Spleen (tissue), 11 donors: Measurements from ENCODE around the gene ATP2B1. TPM values are rescaled to one million over a fixed set of nuclear protein-coding genes. Genes with fewer than 3 reads are reported as not detected.
"Not testable (repeated sequence)": the region's sequence is repeated elsewhere in the genome, so short reads cannot be mapped to it uniquely, and the experiment has no call there.

Experiments
- DNase-seq: peaks from one replicate; pipeline ENCODE4 v3.0.0-alpha.2; 2020
- H3K27ac ChIP-seq, 8 donors: fragments of 200-600 bp; sonication (generic) in 7 of 8; 1 replicate in 4 of 8; 2 replicates in 4 of 8; pipeline versions ENCODE4 v1.5.0 to v1.8.0; 2016 to 2021; ENCODE audit warnings: inconsistent platforms in 4 of 8, mild to moderate bottlenecking in 4 of 8, moderate library complexity in 1 of 8
- H3K27me3 ChIP-seq, 7 donors: fragments of 200-600 bp; sonication (generic) in 6 of 7; replicated peaks in 1 of 7; 1 replicate in 4 of 7; 2 replicates in 3 of 7; pipeline versions ENCODE4 v1.5.0 to v1.8.0; 2016 to 2021; ENCODE audit warnings: inconsistent platforms in 3 of 7, mild to moderate bottlenecking in 1 of 7
- H3K36me3 ChIP-seq, 6 donors: fragments of 200-600 bp; sonication (generic) in 5 of 6; 1 replicate in 4 of 6; 2 replicates in 2 of 6; pipeline versions ENCODE4 v1.5.0 to v1.8.0; 2016 to 2021; ENCODE audit warnings: inconsistent platforms in 2 of 6
- H3K4me1 ChIP-seq, 6 donors: fragments of 200-600 bp; sonication (generic) in 5 of 6; 1 replicate in 3 of 6; 2 replicates in 3 of 6; pipeline versions ENCODE4 v1.5.0 to v1.8.0; 2016 to 2021; ENCODE audit warnings: inconsistent platforms in 3 of 6
- H3K4me3 ChIP-seq, 8 donors: fragments of 200-600 bp; sonication (generic) in 7 of 8; 1 replicate in 4 of 8; 2 replicates in 4 of 8; pipeline versions ENCODE4 v1.5.0 to v1.8.0; 2016 to 2021; ENCODE audit warnings: inconsistent platforms in 4 of 8, mild to moderate bottlenecking in 4 of 8, moderate library complexity in 2 of 8
- H3K9me3 ChIP-seq, 8 donors: fragments of 200-600 bp; sonication (generic) in 7 of 8; 1 replicate in 4 of 8; 2 replicates in 4 of 8; pipeline versions ENCODE4 v1.5.0 to v1.8.0; 2016 to 2021; ENCODE audit warnings: inconsistent platforms in 4 of 8
- POLR2A ChIP-seq, 3 donors: fragments of 450-650 bp; IDR thresholded peaks; one replicate each; pipeline ENCODE4 v1.5.1; 2017; ENCODE audit warnings: antibody characterized with exemption in 3 of 3, mild to moderate bottlenecking in 1 of 3
- POLR2AphosphoS5 ChIP-seq, 3 donors: sonication (generic); formaldehyde crosslinking; IDR thresholded peaks; one replicate each; pipeline ENCODE4 v1.5.1; 2017; ENCODE audit warnings: antibody characterized with exemption in 3 of 3
- WGBS, 5 donors: extraction: QIAGEN DNeasy Blood & Tissue Kit in 3 of 5; methylation state at CpG; one replicate each; pipeline versions ENCODE4 v1.1.5 to v1.1.7; 2013 to 2018; 5-methylcytosine and 5-hydroxymethylcytosine counted together
- intact Hi-C: fragments of 100-400 bp; cut with DNase I; formaldehyde crosslinking; loops from one replicate; pipeline ENCODE4 v1.15.0; 2023; ENCODE audit warnings: low total_unique reads
- polyA plus RNA-seq, 3 donors: library from polyadenylated mRNA; stranded (reverse); fragments of 200-250 nt; gene quantifications; one replicate each; pipeline ENCODE4 v1.2.1, GENCODE V29; 2013
- total RNA-seq, 7 donors: library from RNA; depleted of rRNA in 3 of 7; stranded (reverse); fragments of >200 nt in 3 of 7; fragmentation: NEBNext Ultra II Directional in 4 of 7; extraction: Animal tissue kit (Norgen Biotek cat#: 25700) in 4 of 7; gene quantifications; one replicate each; pipeline versions ENCODE4 v1.1.0 to v1.2.1, GENCODE V29; 2016 to 2021
- TF ChIP-seq, protein P1 (sequence below), 11 experiments: fragments of 200-600 bp in 7 of 11; fragments of 450-650 bp in 4 of 11; sonication (generic) in 4 of 11; IDR thresholded peaks in 8 of 11; conservative IDR thresholded peaks in 3 of 11; 1 replicate in 7 of 11; 2 replicates in 4 of 11; pipeline versions ENCODE4 v1.4.0 to v1.8.0; 2016 to 2021; ENCODE audit warnings: antibody characterized with exemption in 11 of 11, inconsistent platforms in 4 of 11, mild to moderate bottlenecking in 1 of 11
- donor health status: healthy with polysubstance abuse.
- donor health status: DM: no; HTN: no; CAD: no; lungs with moderate emphysema.
- donor health status: DM: no; HTN: no; CAD: no.
- donor health status: Bipolar disorder and iron deficiency.
- donor health status: healthy.
- donor health status: DM: no; HTN: no; CAD: no.
- donor health status: DM: yes; HTN: yes; CAD: no.

Gene ATP2B1
- total and polyA plus RNA-seq, 10 donors, result 13.2 to 130 (median 75.6) TPM

DNA sequence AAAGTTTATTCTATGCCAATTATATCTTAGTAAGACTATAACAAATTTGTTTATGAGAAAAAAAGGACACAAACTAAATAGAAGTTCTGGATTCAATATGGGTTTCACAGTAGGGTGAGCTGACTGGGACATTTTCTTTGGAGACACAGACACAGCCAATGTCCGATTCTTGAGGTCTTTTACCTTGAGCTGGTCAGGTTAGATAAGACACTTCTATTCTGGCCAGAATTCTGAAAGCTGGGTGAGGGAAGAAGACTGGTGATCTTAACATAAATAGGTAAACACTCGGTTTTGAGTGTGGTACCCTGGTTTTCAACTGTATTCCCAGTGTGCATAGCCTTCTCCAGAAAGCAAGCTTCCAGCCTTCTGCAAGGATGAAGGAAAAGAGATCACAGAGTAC is 10.0 kb downstream of the ATP2B1 start:
- Histone ChIP-seq H3K27me3 (no peaks in the 10 kb centered on the region), H3K27ac (no peak overlapping the region), H3K4me1 (peaks cover 12 to 90% (median 58%) of the 10 kb centered on the region in 6 donors), H3K36me3 (no peaks in the 10 kb centered on the region), H3K4me3 (no peak overlapping the region), H3K9me3 (no peaks in the 10 kb centered on the region)
- intact Hi-C loops, result no loop called here
- 80 to 93% (median 90%) methylated on average over 2 of the region's 2 CpGs for WGBS, 5 donors
- TF ChIP-seq, protein P1, sequence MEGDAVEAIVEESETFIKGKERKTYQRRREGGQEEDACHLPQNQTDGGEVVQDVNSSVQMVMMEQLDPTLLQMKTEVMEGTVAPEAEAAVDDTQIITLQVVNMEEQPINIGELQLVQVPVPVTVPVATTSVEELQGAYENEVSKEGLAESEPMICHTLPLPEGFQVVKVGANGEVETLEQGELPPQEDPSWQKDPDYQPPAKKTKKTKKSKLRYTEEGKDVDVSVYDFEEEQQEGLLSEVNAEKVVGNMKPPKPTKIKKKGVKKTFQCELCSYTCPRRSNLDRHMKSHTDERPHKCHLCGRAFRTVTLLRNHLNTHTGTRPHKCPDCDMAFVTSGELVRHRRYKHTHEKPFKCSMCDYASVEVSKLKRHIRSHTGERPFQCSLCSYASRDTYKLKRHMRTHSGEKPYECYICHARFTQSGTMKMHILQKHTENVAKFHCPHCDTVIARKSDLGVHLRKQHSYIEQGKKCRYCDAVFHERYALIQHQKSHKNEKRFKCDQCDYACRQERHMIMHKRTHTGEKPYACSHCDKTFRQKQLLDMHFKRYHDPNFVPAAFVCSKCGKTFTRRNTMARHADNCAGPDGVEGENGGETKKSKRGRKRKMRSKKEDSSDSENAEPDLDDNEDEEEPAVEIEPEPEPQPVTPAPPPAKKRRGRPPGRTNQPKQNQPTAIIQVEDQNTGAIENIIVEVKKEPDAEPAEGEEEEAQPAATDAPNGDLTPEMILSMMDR (IDR thresholded peaks at IDR 0.05 in 8 of 11, conservative IDR thresholded peaks at IDR 0.05 in 3 of 11), result no peak
- no peak for TF ChIP-seq POLR2AphosphoS5 (IDR thresholded peaks at IDR 0.05)
- TF ChIP-seq POLR2A (IDR thresholded peaks at IDR 0.05), result no peak
- no peak for DNase-seq

DNA sequence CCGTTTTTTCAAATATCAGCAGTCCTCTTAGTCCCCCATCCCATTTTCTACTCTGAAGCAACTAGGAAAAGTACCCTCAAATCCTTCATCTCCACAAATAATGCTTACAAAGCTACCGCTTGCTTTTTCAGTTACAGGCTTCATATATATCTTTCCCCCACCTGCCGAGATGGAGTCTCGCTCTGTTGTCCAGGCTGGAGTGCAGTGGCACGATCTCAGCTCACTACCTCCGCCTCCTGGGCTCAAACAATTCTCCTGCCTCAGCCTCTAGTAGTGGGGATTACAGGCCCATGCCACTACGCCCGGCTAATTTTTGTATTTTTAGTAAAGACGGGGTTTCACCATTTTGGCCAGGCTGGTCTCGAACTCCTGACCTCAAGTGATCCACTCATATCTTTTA is 10.9 kb downstream of the ATP2B1 start:
- H3K27me3 ChIP-seq, H3K9me3 ChIP-seq, H3K27ac ChIP-seq, H3K4me3 ChIP-seq, intact Hi-C loops, DNase-seq, H3K36me3 ChIP-seq: not testable (repeated sequence)
- WGBS, 5 donors, result 94 to 99% (median 95%) methylated on average over 10 of the region's 10 CpGs
- H3K4me1 ChIP-seq, result peaks cover 17 to 90% (median 57%) of the 10 kb centered on the region in 6 donors

DNA sequence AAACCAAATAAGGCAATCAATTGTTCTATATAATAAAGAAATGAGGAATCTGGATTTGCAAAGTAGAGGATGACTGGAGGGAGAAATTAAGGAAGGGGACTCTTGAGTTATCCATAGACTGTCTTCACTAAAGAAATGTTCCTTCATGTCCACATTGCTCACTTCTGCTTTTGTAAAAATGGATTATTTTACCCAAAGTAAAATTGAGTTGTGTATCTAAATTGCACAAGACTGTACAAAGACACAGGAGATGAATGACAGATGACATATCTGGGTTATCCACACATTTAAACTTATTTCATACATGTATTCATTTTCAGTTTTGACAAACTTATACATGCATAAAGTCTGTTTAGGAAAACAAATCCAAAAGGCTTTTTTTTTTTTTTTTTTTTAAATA is 11.3 kb downstream of the ATP2B1 start:
- no peak for DNase-seq
- no peak overlapping the region for H3K4me3 ChIP-seq
- peaks cover 17 to 90% (median 59%) of the 10 kb centered on the region in 6 donors for H3K4me1 ChIP-seq
- intact Hi-C loops, result no loop called here
- H3K36me3 ChIP-seq, result no peaks in the 10 kb centered on the region
- TF ChIP-seq POLR2AphosphoS5 (IDR thresholded peaks at IDR 0.05) (no peak), POLR2A (IDR thresholded peaks at IDR 0.05) (no peak)
- TF ChIP-seq, protein P1 (IDR thresholded peaks at IDR 0.05 in 8 of 11, conservative IDR thresholded peaks at IDR 0.05 in 3 of 11), result no peak
- no peaks in the 10 kb centered on the region for H3K9me3 ChIP-seq
- H3K27ac ChIP-seq, result no peak overlapping the region
- H3K27me3 ChIP-seq, result no peaks in the 10 kb centered on the region

DNA sequence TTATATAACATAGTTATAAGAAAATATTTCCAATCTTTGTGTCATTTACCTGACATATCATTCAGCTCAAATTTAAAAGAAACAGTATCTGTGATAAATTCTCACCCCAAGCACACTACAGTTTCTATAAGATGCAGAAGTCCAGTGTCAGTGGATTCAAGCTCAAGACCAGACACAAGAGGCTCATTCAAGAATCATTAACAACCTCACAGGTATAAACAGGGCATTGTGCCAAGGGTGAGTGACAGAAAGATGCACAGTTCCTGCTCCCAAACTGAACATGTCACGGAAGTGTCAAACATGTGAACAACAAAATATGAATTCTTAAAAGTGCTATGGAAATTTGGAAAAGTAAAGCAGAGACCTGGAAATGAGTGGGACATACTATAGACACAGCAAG is 12.8 kb downstream of the ATP2B1 start:
- no peaks in the 10 kb centered on the region for H3K9me3 ChIP-seq
- H3K27me3 ChIP-seq, result no peaks in the 10 kb centered on the region
- no peak for DNase-seq
- TF ChIP-seq, protein P1 (IDR thresholded peaks at IDR 0.05 in 8 of 11, conservative IDR thresholded peaks at IDR 0.05 in 3 of 11), result no peak
- no peak for TF ChIP-seq POLR2A (IDR thresholded peaks at IDR 0.05)
- TF ChIP-seq POLR2AphosphoS5 (IDR thresholded peaks at IDR 0.05), result no peak
- no peak overlapping the region for H3K27ac ChIP-seq
- intact Hi-C loops, result no loop called here
- no peak overlapping the region for H3K4me3 ChIP-seq
- peaks cover 17 to 90% (median 66%) of the 10 kb centered on the region in 6 donors for H3K4me1 ChIP-seq
- WGBS, 5 donors, result 86 to 92% (median 89%) methylated on average over 1 of the region's 1 CpG
- no peaks in the 10 kb centered on the region for H3K36me3 ChIP-seq

DNA sequence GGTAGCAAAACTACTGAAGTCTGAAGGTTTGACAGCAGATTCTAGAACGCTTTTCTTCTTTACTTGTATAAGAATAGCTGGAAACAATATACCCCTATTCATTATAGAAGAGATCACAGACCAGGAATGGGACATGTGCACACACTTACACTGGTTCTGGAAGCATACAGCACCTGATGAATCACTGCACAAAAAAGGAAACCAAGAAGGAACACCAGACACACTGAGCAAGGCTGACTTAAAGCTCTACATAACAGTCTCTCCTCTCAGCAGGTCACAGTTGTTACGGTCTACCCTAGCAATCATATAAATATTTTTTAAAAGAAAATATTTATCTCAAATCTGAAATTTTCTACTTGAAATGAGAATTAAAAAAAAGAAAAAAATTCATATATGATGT is 13.5 kb downstream of the ATP2B1 start:
- Histone ChIP-seq H3K36me3 (no peaks in the 10 kb centered on the region), H3K4me1 (peaks cover 17 to 93% (median 68%) of the 10 kb centered on the region in 6 donors), H3K27ac (no peak overlapping the region), H3K9me3 (no peaks in the 10 kb centered on the region), H3K4me3 (no peak overlapping the region), H3K27me3 (no peaks in the 10 kb centered on the region)
- no peak for DNase-seq
- intact Hi-C loops, result no loop called here
- TF ChIP-seq POLR2AphosphoS5 (IDR thresholded peaks at IDR 0.05) (no peak), POLR2A (IDR thresholded peaks at IDR 0.05) (no peak)
- TF ChIP-seq, protein P1 (IDR thresholded peaks at IDR 0.05 in 8 of 11, conservative IDR thresholded peaks at IDR 0.05 in 3 of 11), result no peak
- WGBS, 5 donors, result 85 to 96% (median 93%) methylated on average over 2 of the region's 2 CpGs
